Large intestine (tissue), 3 donors: ENCODE results near the gene FRRS1L. TPM values are rescaled to one million over a fixed set of nuclear protein-coding genes. Genes with fewer than 3 reads are reported as not detected.

Experiments
- DNase-seq, 2 donors: peaks; one replicate each; pipeline versions ENCODE4 v3.0.0 to v3.0.0-alpha.2; 2013
- H3K27ac ChIP-seq: one replicate; pipeline ENCODE4 v1.5.1; 2013; ENCODE audit warnings: low read length
- H3K27me3 ChIP-seq: 2 replicates; pipeline ENCODE4 v1.6.1; 2013; ENCODE audit warnings: low read length; ENCODE audit not compliant: control insufficient read depth, insufficient read depth
- H3K36me3 ChIP-seq: 2 replicates; pipeline ENCODE4 v1.6.1; 2013; ENCODE audit warnings: low read length; ENCODE audit not compliant: control insufficient read depth, insufficient read depth
- H3K4me1 ChIP-seq: one replicate; pipeline ENCODE4 v1.6.1; 2013; ENCODE audit warnings: low read length; ENCODE audit not compliant: control insufficient read depth, insufficient read depth
- H3K4me3 ChIP-seq: one replicate; pipeline ENCODE4 v1.5.1; 2013; ENCODE audit warnings: low read length
- H3K9me3 ChIP-seq: one replicate; pipeline ENCODE4 v1.6.1; 2013; ENCODE audit warnings: mild to moderate bottlenecking, low read depth, low read length, moderate library complexity; ENCODE audit not compliant: control insufficient read depth
- WGBS: methylation state at CpG from one replicate; pipeline ENCODE4 v1.1.5; 2013; ENCODE audit warnings: low lambda C conversion rate; ENCODE audit not compliant: insufficient coverage; 5-methylcytosine and 5-hydroxymethylcytosine counted together
- polyA plus RNA-seq: library from polyadenylated mRNA; unstranded; fragments of 120-200 nt; gene quantifications from one replicate; pipeline ENCODE4 v1.2.1, GENCODE V29; 2013

The FRRS1L gene
- polyA plus RNA-seq, 1 donor, result 9.1 TPM

- Histone ChIP-seq H3K4me1 (no peaks in the 10 kb centered on the region), H3K36me3 (no peaks in the 10 kb centered on the region), H3K27ac (no peak overlapping the region), H3K4me3 (no peak overlapping the region), H3K27me3 (no peaks in the 10 kb centered on the region), H3K9me3 (no peaks in the 10 kb centered on the region)
- WGBS, result no CpG with 5 or more reads among the region's 8 CpGs
- no peak for DNase-seq
Measured at GRCh38 chr9:109176386-109176785, 9.3 kb upstream of the FRRS1L start.

- Histone ChIP-seq H3K4me3 (no peak overlapping the region), H3K4me1 (no peaks in the 10 kb centered on the region), H3K27me3 (no peaks in the 10 kb centered on the region), H3K27ac (no peak overlapping the region), H3K9me3 (no peaks in the 10 kb centered on the region), H3K36me3 (no peaks in the 10 kb centered on the region)
- WGBS, result no CpG with 5 or more reads among the region's 1 CpG
- no peak for DNase-seq
Measured at GRCh38 chr9:109172935-109173334, 5.9 kb upstream of the FRRS1L start.

- Histone ChIP-seq H3K4me1 (peaks cover 3% of the 10 kb centered on the region), H3K36me3 (no peaks in the 10 kb centered on the region), H3K27ac (no peak overlapping the region), H3K9me3 (no peaks in the 10 kb centered on the region), H3K27me3 (peaks cover 7% of the 10 kb centered on the region), H3K4me3 (no peak overlapping the region)
- WGBS, result no CpG with 5 or more reads among the region's 3 CpGs
- no peak for DNase-seq
Measured at GRCh38 chr9:109171926-109172325, 4.9 kb upstream of the FRRS1L start.

- peaks cover 6% of the 10 kb centered on the region for H3K4me1 ChIP-seq
- no peaks in the 10 kb centered on the region for H3K9me3 ChIP-seq
- H3K36me3 ChIP-seq, result no peaks in the 10 kb centered on the region
- no peak overlapping the region for H3K27ac ChIP-seq
- DNase-seq, result no peak
- peaks cover 14% of the 10 kb centered on the region for H3K27me3 ChIP-seq
- H3K4me3 ChIP-seq, result no peak overlapping the region
Measured at GRCh38 chr9:109168170-109168569, 1.1 kb upstream of the FRRS1L start.

GRCh38 chr9:109167716-109168115 is 667 bp upstream of the FRRS1L start:
- no peaks in the 10 kb centered on the region for H3K9me3 ChIP-seq
- H3K4me3 ChIP-seq, result no peak overlapping the region
- peaks cover 14% of the 10 kb centered on the region for H3K27me3 ChIP-seq
- DNase-seq, result no peak
- peaks cover 8% of the 10 kb centered on the region for H3K4me1 ChIP-seq
- H3K36me3 ChIP-seq, result no peaks in the 10 kb centered on the region
- no CpG with 5 or more reads among the region's 5 CpGs for WGBS
- no peak overlapping the region for H3K27ac ChIP-seq

- no CpG with 5 or more reads among the region's 16 CpGs for WGBS
- H3K4me1 ChIP-seq, result peaks cover 17% of the 10 kb centered on the region
- H3K4me3 ChIP-seq, result peak overlapping the region; percentile 3
- H3K9me3 ChIP-seq, result no peaks in the 10 kb centered on the region
- H3K36me3 ChIP-seq, result no peaks in the 10 kb centered on the region
- no peak overlapping the region for H3K27ac ChIP-seq
- H3K27me3 ChIP-seq, result peaks cover 14% of the 10 kb centered on the region
- no peak for DNase-seq
Measured at GRCh38 chr9:109166171-109166770, 778 bp downstream of the FRRS1L start.

- H3K9me3 ChIP-seq, result no peaks in the 10 kb centered on the region
- H3K4me3 ChIP-seq, result no peak overlapping the region
- peak overlapping the region; percentile 84 for H3K27ac ChIP-seq
- H3K4me1 ChIP-seq, result peaks cover 21% of the 10 kb centered on the region
- 80% methylated on average over 1 of the region's 5 CpGs for WGBS
- H3K27me3 ChIP-seq, result peaks cover 14% of the 10 kb centered on the region
- H3K36me3 ChIP-seq, result no peaks in the 10 kb centered on the region
- no peak for DNase-seq
Measured at GRCh38 chr9:109164042-109164441, 3.0 kb downstream of the FRRS1L start.

GRCh38 chr9:109163194-109163593 is 3.9 kb downstream of the FRRS1L start:
- Histone ChIP-seq H3K27me3 (peaks cover 14% of the 10 kb centered on the region), H3K4me3 (no peak overlapping the region), H3K36me3 (no peaks in the 10 kb centered on the region), H3K27ac (peak overlapping the region; percentile 84), H3K4me1 (peaks cover 21% of the 10 kb centered on the region), H3K9me3 (no peaks in the 10 kb centered on the region)
- DNase-seq, result no peak
- WGBS, result no CpG with 5 or more reads among the region's 1 CpG

GRCh38 chr9:109162677-109163076 is 4.4 kb downstream of the FRRS1L start:
- WGBS, result 17% methylated on average over 1 of the region's 3 CpGs
- Histone ChIP-seq H3K36me3 (no peaks in the 10 kb centered on the region), H3K4me1 (peaks cover 21% of the 10 kb centered on the region), H3K27me3 (peaks cover 13% of the 10 kb centered on the region), H3K9me3 (no peaks in the 10 kb centered on the region), H3K4me3 (no peak overlapping the region), H3K27ac (peak overlapping the region; percentile 84)
- peak; percentile 72 to 92 for DNase-seq

- Histone ChIP-seq H3K4me1 (peaks cover 18% of the 10 kb centered on the region), H3K36me3 (no peaks in the 10 kb centered on the region), H3K27ac (no peak overlapping the region), H3K27me3 (peaks cover 6% of the 10 kb centered on the region), H3K4me3 (no peak overlapping the region), H3K9me3 (no peaks in the 10 kb centered on the region)
- no peak for DNase-seq
- WGBS, result 90% methylated on average over 2 of the region's 3 CpGs
Measured at GRCh38 chr9:109161471-109161870, 5.6 kb downstream of the FRRS1L start.

GRCh38 chr9:109159583-109159982 is 7.5 kb downstream of the FRRS1L start:
- whole genome bisulfite sequencing, result no CpG with 5 or more reads among the region's 4 CpGs
- Histone ChIP-seq H3K27me3 (no peaks in the 10 kb centered on the region), H3K9me3 (no peaks in the 10 kb centered on the region), H3K4me1 (peaks cover 18% of the 10 kb centered on the region), H3K36me3 (no peaks in the 10 kb centered on the region), H3K27ac (no peak overlapping the region), H3K4me3 (no peak overlapping the region)
- peak; percentile 43 to 58 for DNase-seq
